Endothelial cell of umbilical vein (primary cell): ENCODE measurements around the gene ELK3. TPM values are rescaled to one million over a fixed set of nuclear protein-coding genes. Genes with fewer than 3 reads are reported as not detected.

Source experiments
- BruUV-seq: library from RNA; stranded (reverse); fragments of 400-500 nt; replicated peaks from 2 replicates; lab custom pipeline; 2021; lab: Mats Ljungman, UMichigan
- CTCF ChIA-PET: fragments of 300-600, 350-600 bp; sonication (Branson Sonifier 250); formaldehyde crosslinking; loops from one replicate; lab custom pipeline; 2021; ENCODE audit warnings: antibody characterized with exemption, inconsistent platforms; lab: Charles Lee
- POLR2A ChIA-PET: fragments of 300-600, 350-600 bp; sonication (Branson Sonifier 250); formaldehyde crosslinking; loops from one replicate; lab custom pipeline; 2021; ENCODE audit warnings: antibody characterized with exemption, inconsistent platforms; lab: Charles Lee
- DNase-seq: peaks from one replicate; pipeline ENCODE4 v3.0.0-alpha.2; 2011; ENCODE audit warnings: low read depth, low spot score
- FAIRE-seq: peaks from 2 replicates; lab custom pipeline; 2011; peaks lifted over from hg19 to GRCh38; lab: Jason Lieb, UNC
- H2AFZ ChIP-seq: 2 replicates; pipeline ENCODE4 v1.6.0; 2012; ENCODE audit warnings: low read depth, low read length, control low read depth, inconsistent platforms
- H3K27ac ChIP-seq: 2 replicates; pipeline ENCODE4 v1.5.1; 2011; ENCODE audit warnings: low read depth, mild to moderate bottlenecking, control low read depth, low read length, moderate library complexity; ENCODE audit not compliant: insufficient read depth
- H3K27me3 ChIP-seq, 2 experiments: 2 replicates each; pipeline versions ENCODE4 v1.6.0 to v1.6.1; 2011; ENCODE audit warnings: low read length in 2 of 2, mixed read lengths in 1 of 2; ENCODE audit not compliant: control insufficient read depth in 2 of 2, insufficient read depth in 2 of 2
- H3K36me3 ChIP-seq, 2 experiments: 2 replicates in 1 of 2; 3 replicates in 1 of 2; pipeline ENCODE4 v1.5.1; 2011; ENCODE audit warnings: low read length in 2 of 2, mild to moderate bottlenecking in 1 of 2, moderate library complexity in 1 of 2; ENCODE audit not compliant: control insufficient read depth in 2 of 2, insufficient read depth in 2 of 2; ENCODE audit errors: extremely low read depth in 1 of 2
- H3K4me1 ChIP-seq: 3 replicates; pipeline ENCODE4 v1.5.1; 2011; ENCODE audit warnings: mild to moderate bottlenecking, low read length; ENCODE audit not compliant: control insufficient read depth, insufficient read depth; ENCODE audit errors: extremely low read depth
- H3K4me2 ChIP-seq: 2 replicates; pipeline ENCODE4 v1.6.1; 2011; ENCODE audit warnings: low read length, control low read depth, mixed read lengths; ENCODE audit not compliant: insufficient read depth
- H3K4me3 ChIP-seq, 3 experiments: fragments of 200-600 bp in 1 of 3; sonication (generic), shearing (Covaris generic) in 1 of 3; replicated peaks in 1 of 3; 2 replicates each; pipeline ENCODE4 v1.5.1; 2011 to 2016; ENCODE audit warnings: control low read depth in 3 of 3, low read length in 3 of 3, mild to moderate bottlenecking in 2 of 3, inconsistent platforms in 1 of 3, low read depth in 1 of 3, moderate library complexity in 1 of 3; ENCODE audit not compliant: insufficient read depth in 1 of 3
- H3K79me2 ChIP-seq: 2 replicates; pipeline ENCODE4 v1.6.0; 2012; ENCODE audit warnings: low read length, inconsistent platforms; ENCODE audit not compliant: control insufficient read depth, insufficient read depth
- H3K9ac ChIP-seq: replicated peaks from 2 replicates; pipeline ENCODE3; 2011; ENCODE audit warnings: low read length, control low read depth; ENCODE audit not compliant: insufficient read depth; ENCODE audit errors: extremely low read depth
- H3K9me1 ChIP-seq: replicated peaks from 3 replicates; pipeline ENCODE4 v1.6.0; 2011; ENCODE audit warnings: mild to moderate bottlenecking, low read length; ENCODE audit not compliant: control insufficient read depth, insufficient read depth; ENCODE audit errors: extremely low read depth
- H3K9me3 ChIP-seq: replicated peaks from 2 replicates; pipeline ENCODE4 v1.5.1; 2012; ENCODE audit warnings: low read length, inconsistent platforms; ENCODE audit not compliant: control insufficient read depth, insufficient read depth
- H4K20me1 ChIP-seq: replicated peaks from 2 replicates; pipeline ENCODE3; 2011; ENCODE audit warnings: mild to moderate bottlenecking, low read length; ENCODE audit not compliant: control insufficient read depth, insufficient read depth; ENCODE audit errors: extremely low read depth
- EZH2 ChIP-seq: IDR thresholded peaks from 2 replicates; pipeline ENCODE4 v1.6.1; 2012; ENCODE audit warnings: borderline replicate concordance, low read depth, mild to moderate bottlenecking, moderate library complexity, low read length, inconsistent platforms; ENCODE audit not compliant: severe bottlenecking
- GATA2 ChIP-seq: IDR thresholded peaks from 2 replicates; pipeline ENCODE4 v1.7.0; 2011; ENCODE audit warnings: low read depth, mild to moderate bottlenecking, moderate library complexity, mixed read lengths, low read length; ENCODE audit not compliant: insufficient read length, insufficient read depth
- JUN ChIP-seq: IDR thresholded peaks from 2 replicates; pipeline ENCODE4 v1.6.1; 2011; ENCODE audit warnings: borderline replicate concordance, low read depth; ENCODE audit not compliant: insufficient read length, insufficient read depth
- MAX ChIP-seq: IDR thresholded peaks from 2 replicates; pipeline ENCODE4 v1.6.1; 2011; ENCODE audit not compliant: insufficient read depth, insufficient read length
- MYC ChIP-seq: IDR thresholded peaks from one replicate; pipeline ENCODE4 v1.6.1; 2011; ENCODE audit warnings: mild to moderate bottlenecking, low read depth, low read length
- POLR2A ChIP-seq: IDR thresholded peaks from 2 replicates; pipeline ENCODE4 v1.6.1; 2012; ENCODE audit warnings: low read depth, mild to moderate bottlenecking, control low read depth, low read length
- POLR2AphosphoS5 ChIP-seq: IDR thresholded peaks from 2 replicates; pipeline ENCODE4 v1.6.1; 2012; ENCODE audit warnings: low read depth, mild to moderate bottlenecking, control low read depth, low read length, moderate library complexity; ENCODE audit not compliant: insufficient read depth
- dilution Hi-C: fragments of 300-500 bp; cut with MboI; formaldehyde crosslinking; loops from one replicate; pipeline ENCODE4 v1.15.0; 2019; ENCODE audit warnings: low sequenced_read_pairs; ENCODE audit not compliant: extremely low pct_ligation_motif_present
- intact Hi-C: fragments of 100-400 bp; cut with micrococcal nuclease; formaldehyde crosslinking; loops from one replicate; pipeline ENCODE4 v1.10.0; 2022
- polyA plus RNA-seq, 4 experiments: library from polyadenylated mRNA; depleted of rRNA in 3 of 4; stranded (reverse) in 3 of 4; unstranded in 1 of 4; fragments of >200 nt; gene quantifications; 2 replicates each; pipeline versions ENCODE4 v1.2.1 to v1.2.3, GENCODE V29; 2011 to 2012; ENCODE audit warnings: missing spikeins in 1 of 4
- total RNA-seq: library from RNA; stranded (reverse); gene quantifications from 2 replicates; pipeline ENCODE4 v1.2.3, GENCODE V29; 2021

The ELK3 gene
- total and polyA plus RNA-seq, 2 donors (not counting 3 experiments of a cell fraction or from before 2014, with no cell fraction given), result 64.8 to 132 TPM

GRCh38 chr12:96226801-96227348 lies 32.7 kb downstream of the ELK3 start:
- Histone ChIP-seq H3K9ac (no peak overlapping the region), H3K79me2 (peaks cover 98% of the 10 kb centered on the region), H4K20me1 (peaks cover 11% of the 10 kb centered on the region), H3K9me1 (no peaks in the 10 kb centered on the region), H3K4me3 (no peak overlapping the region), H3K4me2 (no peak overlapping the region), H3K27me3 (no peaks in the 10 kb centered on the region), H3K36me3 (peaks cover 40 to 55% of the 10 kb centered on the region in 2 experiments), H2AFZ (no peak overlapping the region), H3K27ac (no peak overlapping the region), H3K9me3 (no peaks in the 10 kb centered on the region), H3K4me1 (peaks cover 38% of the 10 kb centered on the region)
- dilution Hi-C loops, result no loop called here
- ChIA-PET CTCF (interaction anchor here (0.5 to 0.7 kb wide), 2 partner anchors 11 to 210 kb away, joined by 3 read pairs; no protein-coding TSS in a partner anchor), POLR2A (no interaction called here)
- DNase-seq (no peak), FAIRE-seq (no peak)
- peak; percentile 10 for TF ChIP-seq POLR2AphosphoS5
- TF ChIP-seq MAX, result no peak
- TF ChIP-seq GATA2, result no peak
- TF ChIP-seq POLR2A, result no peak
- TF ChIP-seq JUN, result no peak
- TF ChIP-seq MYC, result no peak
- TF ChIP-seq EZH2, result no peak
- no TSS peak for BruUV-seq
- intact Hi-C loops, result loop anchor here (10.0 kb wide), 1 partner anchor 592 kb away; no protein-coding TSS in a partner anchor
